ENCODE data around the gene PPP1R37. TPM values are rescaled to one million over a fixed set of nuclear protein-coding genes. Genes with fewer than 3 reads are reported as not detected.
A peak's percentile ranks its signal among the peaks of the same experiment; 100 is the strongest.

Gene PPP1R37
- total and polyA plus RNA-seq, 2 of the 13 experiments (the other 11 are each of a cell fraction or from before 2014, with no cell fraction given): 9.0 to 14.3 TPM

GRCh38 chr19:45171211-45171623 is 78.2 kb downstream of the PPP1R37 start (continued):
- TF ChIP-seq, protein P1, sequence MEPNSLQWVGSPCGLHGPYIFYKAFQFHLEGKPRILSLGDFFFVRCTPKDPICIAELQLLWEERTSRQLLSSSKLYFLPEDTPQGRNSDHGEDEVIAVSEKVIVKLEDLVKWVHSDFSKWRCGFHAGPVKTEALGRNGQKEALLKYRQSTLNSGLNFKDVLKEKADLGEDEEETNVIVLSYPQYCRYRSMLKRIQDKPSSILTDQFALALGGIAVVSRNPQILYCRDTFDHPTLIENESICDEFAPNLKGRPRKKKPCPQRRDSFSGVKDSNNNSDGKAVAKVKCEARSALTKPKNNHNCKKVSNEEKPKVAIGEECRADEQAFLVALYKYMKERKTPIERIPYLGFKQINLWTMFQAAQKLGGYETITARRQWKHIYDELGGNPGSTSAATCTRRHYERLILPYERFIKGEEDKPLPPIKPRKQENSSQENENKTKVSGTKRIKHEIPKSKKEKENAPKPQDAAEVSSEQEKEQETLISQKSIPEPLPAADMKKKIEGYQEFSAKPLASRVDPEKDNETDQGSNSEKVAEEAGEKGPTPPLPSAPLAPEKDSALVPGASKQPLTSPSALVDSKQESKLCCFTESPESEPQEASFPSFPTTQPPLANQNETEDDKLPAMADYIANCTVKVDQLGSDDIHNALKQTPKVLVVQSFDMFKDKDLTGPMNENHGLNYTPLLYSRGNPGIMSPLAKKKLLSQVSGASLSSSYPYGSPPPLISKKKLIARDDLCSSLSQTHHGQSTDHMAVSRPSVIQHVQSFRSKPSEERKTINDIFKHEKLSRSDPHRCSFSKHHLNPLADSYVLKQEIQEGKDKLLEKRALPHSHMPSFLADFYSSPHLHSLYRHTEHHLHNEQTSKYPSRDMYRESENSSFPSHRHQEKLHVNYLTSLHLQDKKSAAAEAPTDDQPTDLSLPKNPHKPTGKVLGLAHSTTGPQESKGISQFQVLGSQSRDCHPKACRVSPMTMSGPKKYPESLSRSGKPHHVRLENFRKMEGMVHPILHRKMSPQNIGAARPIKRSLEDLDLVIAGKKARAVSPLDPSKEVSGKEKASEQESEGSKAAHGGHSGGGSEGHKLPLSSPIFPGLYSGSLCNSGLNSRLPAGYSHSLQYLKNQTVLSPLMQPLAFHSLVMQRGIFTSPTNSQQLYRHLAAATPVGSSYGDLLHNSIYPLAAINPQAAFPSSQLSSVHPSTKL (CRISPR knock-in tag; IDR thresholded peaks at IDR 0.05): peak; percentile 61
- TF ChIP-seq FOXA3 (CRISPR knock-in tag; IDR thresholded peaks at IDR 0.05) (peak; percentile 73), SKI (IDR thresholded peaks at IDR 0.05; ENCODE audit: partially characterized antibody) (no peak), HNF4A (CRISPR knock-in tag; IDR thresholded peaks at IDR 0.05) (0 out of 2 replicates have a peak, but pooled peaks have one; percentile 8), ZNF572 (CRISPR knock-in tag; IDR thresholded peaks at IDR 0.05) (no peak), RARA (CRISPR knock-in tag; IDR thresholded peaks at IDR 0.05) (peak; percentile 78), JUNB (CRISPR knock-in tag; IDR thresholded peaks at IDR 0.05; ENCODE audit: borderline replicate concordance) (no peak), ZNF546 (CRISPR knock-in tag; conservative IDR thresholded peaks at IDR 0.05) (no peak), ZNF460 (CRISPR knock-in tag; IDR thresholded peaks at IDR 0.05; ENCODE audit: borderline replicate concordance) (peak; percentile 23; the same call in 1 of the 2 replicates), NFATC3 (CRISPR knock-in tag; IDR thresholded peaks at IDR 0.05) (no peak), SMAD1 (CRISPR knock-in tag; IDR thresholded peaks at IDR 0.05; ENCODE audit: borderline replicate concordance, low read depth) (no peak), ZFP36 (IDR thresholded peaks at IDR 0.05; ENCODE audit: borderline replicate concordance, low read depth, low read length, partially characterized antibody) (no peak), SIN3A (IDR thresholded peaks at IDR 0.05; ENCODE audit: borderline replicate concordance, low read depth, low read length) (no peak), ZNF503 (CRISPR knock-in tag; IDR thresholded peaks at IDR 0.05) (0 out of 2 replicates have a peak, but pooled peaks have one; percentile 45), ZNF746 (CRISPR knock-in tag; IDR thresholded peaks at IDR 0.05) (no peak), ZNF768 (CRISPR knock-in tag; IDR thresholded peaks at IDR 0.05) (no peak), ZBTB44 (CRISPR knock-in tag; IDR thresholded peaks at IDR 0.05) (no peak), CREM (IDR thresholded peaks at IDR 0.05) (peak; percentile 71), CREM (CRISPR knock-in tag; IDR thresholded peaks at IDR 0.05) (no peak)
- TF ChIP-seq, protein P2, sequence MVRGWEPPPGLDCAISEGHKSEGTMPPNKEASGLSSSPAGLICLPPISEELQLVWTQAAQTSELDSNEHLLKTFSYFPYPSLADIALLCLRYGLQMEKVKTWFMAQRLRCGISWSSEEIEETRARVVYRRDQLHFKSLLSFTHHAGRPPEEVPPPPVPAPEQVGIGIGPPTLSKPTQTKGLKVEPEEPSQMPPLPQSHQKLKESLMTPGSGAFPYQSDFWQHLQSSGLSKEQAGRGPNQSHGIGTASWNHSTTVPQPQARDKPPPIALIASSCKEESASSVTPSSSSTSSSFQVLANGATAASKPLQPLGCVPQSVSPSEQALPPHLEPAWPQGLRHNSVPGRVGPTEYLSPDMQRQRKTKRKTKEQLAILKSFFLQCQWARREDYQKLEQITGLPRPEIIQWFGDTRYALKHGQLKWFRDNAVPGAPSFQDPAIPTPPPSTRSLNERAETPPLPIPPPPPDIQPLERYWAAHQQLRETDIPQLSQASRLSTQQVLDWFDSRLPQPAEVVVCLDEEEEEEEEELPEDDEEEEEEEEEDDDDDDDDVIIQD (CRISPR knock-in tag; IDR thresholded peaks at IDR 0.05; ENCODE audit: low read depth): no peak
- TF ChIP-seq, protein P3, sequence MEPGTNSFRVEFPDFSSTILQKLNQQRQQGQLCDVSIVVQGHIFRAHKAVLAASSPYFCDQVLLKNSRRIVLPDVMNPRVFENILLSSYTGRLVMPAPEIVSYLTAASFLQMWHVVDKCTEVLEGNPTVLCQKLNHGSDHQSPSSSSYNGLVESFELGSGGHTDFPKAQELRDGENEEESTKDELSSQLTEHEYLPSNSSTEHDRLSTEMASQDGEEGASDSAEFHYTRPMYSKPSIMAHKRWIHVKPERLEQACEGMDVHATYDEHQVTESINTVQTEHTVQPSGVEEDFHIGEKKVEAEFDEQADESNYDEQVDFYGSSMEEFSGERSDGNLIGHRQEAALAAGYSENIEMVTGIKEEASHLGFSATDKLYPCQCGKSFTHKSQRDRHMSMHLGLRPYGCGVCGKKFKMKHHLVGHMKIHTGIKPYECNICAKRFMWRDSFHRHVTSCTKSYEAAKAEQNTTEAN (CRISPR knock-in tag; conservative IDR thresholded peaks at IDR 0.05): 0 out of 2 replicates have a peak, but pooled peaks have one; percentile 31

Data from HepG2 (cell line).